H54 (cell line): ENCODE results near the gene SEMA4C.

Source experiments
- DNase-seq: peaks from one replicate; pipeline ENCODE4 v3.0.0; 2011; ENCODE audit warnings: low spot score, mixed read lengths; ENCODE audit not compliant: insufficient read length
- FAIRE-seq: peaks from 3 replicates; lab custom pipeline; 2011; peaks lifted over from hg19 to GRCh38; lab: Jason Lieb, UNC
- POLR2A ChIP-seq: IDR thresholded peaks from 2 replicates; pipeline ENCODE4 v1.6.1; 2011; ENCODE audit warnings: low read depth, mild to moderate bottlenecking, low read length

Gene SEMA4C

DNA sequence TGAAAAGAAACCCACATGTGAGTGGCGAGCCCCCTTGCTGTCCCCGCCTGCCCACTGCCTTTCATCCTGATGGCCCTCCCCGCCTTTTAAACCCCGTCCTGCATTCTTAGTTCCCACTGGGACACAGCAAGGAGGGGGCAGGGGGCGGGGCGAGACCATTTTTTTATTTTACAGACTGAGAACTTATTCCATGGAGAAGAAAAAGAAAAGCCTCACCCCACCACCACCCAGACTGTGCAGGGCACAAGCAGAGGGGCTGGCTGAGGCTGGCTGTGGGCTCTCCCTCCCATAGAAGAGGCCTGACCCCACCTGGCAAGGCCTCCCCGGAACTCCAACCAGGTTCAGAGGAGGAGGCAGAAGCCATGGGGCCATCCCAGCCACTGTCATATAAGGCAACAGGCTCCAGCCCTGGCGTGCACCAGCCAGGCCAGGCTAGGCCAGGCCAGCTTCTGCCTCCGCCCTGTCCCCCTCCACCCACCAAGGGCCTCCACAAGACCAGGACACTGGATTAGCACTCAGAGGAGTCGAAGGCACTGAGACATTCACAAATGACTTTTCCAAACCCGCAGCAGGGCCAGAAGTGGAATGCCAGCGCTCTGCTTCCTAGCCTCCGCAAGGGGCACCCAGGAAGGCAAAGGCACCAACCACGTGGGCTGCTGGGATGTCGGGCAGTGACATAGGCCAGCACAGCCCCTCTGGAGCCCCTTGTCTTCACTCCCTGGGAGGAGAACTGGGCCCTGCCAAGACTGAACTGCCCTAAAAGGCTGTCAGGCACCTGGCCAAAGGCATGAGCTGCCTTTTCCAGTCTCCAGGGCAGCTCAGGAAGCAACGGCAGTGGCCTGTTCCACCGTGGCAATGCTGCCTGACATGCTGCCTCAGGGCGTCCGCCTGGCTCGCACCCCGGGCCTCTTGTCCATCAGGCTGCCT is 37.5 kb upstream of the SEMA4C start:
- no peak for DNase-seq
- no peak for TF ChIP-seq POLR2A
- FAIRE-seq: no peak

DNA sequence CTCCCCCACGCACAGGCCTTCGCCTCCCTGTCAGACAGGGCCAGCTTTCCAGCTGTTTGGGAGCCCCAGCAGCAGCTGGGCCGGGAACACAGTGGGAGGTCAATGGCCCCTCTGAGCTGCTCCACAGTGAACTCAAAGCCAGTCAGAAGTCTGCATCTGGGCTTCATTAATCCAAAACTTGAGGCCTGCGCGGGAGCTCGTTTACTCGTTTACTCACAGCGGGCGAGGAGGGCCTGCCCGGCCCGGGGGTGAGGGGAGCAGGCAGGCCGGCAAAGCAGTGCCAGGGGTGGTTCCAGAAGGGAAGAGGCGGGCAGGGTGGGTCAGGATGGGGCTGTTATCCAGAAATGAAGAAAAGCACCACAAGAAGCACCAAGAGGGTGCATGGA is 36.8 kb upstream of the SEMA4C start:
- no peak for TF ChIP-seq POLR2A
- DNase-seq: no peak
- FAIRE-seq: no peak

DNA sequence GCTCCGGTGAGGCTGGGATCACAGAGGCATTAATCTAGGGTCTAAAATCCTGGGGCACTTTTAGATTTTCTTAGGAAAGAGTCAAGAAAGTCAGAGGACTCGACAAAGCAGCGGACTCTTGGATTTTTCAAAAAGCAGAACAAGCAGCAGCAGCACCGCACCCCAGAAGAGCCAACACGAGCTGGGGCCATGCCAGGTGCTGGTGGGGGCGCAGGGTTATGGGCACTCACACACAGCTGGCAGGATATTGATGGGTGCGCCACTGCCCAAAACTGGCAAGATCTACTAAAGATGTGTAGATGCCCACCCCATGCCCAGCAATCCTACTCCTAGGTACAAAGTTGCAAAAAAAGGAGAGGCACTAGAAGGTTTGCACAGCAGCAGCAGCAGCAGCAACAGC is 33.9 kb upstream of the SEMA4C start:
- DNase-seq (no peak), FAIRE-seq (no peak)
- no peak for TF ChIP-seq POLR2A

DNA sequence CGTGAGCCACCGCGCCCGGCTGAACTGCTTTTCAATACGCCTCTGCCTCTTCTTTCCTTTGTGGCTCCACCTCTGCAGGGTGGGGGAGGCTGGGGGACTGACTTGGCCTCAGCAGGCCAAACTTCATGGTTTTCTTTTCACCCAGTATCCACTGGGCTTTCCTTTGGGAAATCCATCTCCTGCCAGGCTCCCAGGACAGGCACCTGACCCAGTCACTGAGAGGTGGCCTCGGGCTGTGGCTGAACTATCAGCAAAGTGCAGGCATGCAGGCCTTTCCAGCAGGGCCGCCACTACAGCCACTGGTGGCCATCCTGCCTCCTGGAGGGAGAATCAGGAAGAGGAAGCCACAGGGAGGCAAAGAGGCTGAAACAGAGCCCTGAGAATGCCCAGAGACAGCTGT is 33.4 kb upstream of the SEMA4C start:
- TF ChIP-seq POLR2A: no peak
- no peak for FAIRE-seq

DNA sequence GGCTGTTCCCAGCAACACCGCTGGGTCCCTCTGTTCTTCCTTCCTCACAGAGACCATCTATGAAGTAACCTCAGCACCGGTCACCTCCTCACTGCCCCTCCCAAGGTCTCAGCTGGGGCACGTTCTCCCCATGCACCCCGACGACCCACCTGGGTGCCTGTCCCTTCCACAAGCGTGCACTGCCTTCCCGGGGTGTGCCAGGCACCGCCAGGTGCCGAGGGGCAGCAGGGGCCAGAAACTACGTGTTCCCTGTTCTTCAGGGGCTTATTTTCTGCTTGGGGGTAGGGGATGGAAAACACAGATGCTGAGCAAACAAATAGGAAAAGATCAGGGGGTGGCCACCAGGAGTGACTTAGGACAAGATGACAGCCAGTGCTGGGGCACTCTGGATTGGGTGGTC is 30.4 kb upstream of the SEMA4C start:
- FAIRE-seq (no peak), DNase-seq (no peak)
- TF ChIP-seq POLR2A: no peak

More for the DNA sequence above, 33.4 kb upstream of the SEMA4C start:
- DNase-seq: no peak

DNA sequence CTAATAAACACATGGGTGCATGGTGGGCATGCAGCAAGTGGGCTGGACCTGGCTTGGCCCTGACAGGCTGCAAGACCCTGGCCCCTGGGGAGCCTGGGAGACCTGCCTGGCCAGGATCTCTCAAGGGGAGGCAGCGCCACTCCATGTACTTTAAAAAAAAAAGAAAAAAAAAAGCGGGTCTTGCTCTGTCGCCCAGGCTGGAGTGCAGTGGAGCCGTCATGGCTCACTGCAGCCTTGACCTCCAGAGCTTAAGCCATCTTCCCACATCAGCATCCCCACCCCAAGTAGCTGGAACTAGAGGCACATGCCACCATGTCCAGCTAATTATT is 29.5 kb upstream of the SEMA4C start:
- FAIRE-seq: no peak
- no peak for DNase-seq
- no peak for TF ChIP-seq POLR2A

DNA sequence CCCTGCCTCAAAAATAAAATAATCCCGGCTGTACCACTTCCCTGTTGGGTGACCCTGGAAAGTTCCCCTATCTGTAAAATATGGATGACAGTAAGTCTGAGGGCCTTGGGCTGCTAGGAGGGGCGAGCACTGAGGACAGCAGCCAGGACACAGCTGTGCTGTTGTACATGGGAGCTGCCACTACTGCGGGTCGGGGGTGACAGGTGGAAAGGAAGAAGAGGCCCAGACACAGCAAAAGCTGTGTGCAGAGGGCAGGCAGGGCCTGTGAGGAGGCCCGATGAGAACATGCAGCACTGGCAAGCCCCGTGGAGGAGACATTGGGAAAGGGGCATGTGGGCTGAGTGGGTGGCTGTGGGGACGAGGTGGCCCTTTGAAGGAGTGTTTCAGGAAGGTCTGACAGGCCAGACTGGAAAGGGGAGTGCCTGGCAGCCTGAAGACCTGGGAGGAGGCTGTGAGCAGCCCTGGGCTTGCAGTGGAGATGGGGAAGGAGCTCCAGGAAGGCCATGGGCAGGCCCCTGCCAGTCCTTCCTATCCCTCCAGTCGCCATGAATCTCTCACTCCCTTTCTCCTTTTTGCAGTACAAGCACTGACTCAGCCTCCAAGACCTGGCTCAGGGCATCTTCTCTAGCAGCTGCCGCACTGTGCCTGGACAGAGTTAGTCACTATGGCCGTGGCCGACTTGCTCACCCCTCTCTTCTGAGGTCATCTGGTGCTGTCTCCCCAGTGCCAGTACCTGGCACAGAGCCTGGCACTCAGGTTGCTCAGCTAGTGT is 28.9 kb upstream of the SEMA4C start:
- peak; percentile 78 for DNase-seq
- FAIRE-seq: peak; percentile 57

DNA sequence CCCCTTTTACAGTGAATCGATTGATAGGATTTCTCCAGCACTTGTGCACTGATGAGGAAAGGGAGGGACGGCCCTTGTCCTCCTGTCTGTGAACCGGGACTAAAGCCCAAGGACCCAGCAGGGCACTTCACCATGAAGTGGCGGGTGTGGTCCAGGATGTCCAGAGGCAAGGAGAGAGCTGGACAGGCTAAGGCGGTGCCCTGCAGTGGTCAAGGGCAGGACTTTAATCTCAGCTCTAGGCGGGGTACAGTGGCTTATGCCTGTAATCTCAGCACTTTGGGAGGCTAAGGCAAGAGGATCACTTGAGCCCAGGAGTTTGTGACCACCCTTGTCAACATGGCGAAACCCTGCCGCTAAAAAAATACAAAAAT is 28.2 kb upstream of the SEMA4C start:
- DNase-seq (no peak), FAIRE-seq (no peak)
- no peak for TF ChIP-seq POLR2A

More for the DNA sequence above, 28.9 kb upstream of the SEMA4C start:
- TF ChIP-seq POLR2A: no peak

DNA sequence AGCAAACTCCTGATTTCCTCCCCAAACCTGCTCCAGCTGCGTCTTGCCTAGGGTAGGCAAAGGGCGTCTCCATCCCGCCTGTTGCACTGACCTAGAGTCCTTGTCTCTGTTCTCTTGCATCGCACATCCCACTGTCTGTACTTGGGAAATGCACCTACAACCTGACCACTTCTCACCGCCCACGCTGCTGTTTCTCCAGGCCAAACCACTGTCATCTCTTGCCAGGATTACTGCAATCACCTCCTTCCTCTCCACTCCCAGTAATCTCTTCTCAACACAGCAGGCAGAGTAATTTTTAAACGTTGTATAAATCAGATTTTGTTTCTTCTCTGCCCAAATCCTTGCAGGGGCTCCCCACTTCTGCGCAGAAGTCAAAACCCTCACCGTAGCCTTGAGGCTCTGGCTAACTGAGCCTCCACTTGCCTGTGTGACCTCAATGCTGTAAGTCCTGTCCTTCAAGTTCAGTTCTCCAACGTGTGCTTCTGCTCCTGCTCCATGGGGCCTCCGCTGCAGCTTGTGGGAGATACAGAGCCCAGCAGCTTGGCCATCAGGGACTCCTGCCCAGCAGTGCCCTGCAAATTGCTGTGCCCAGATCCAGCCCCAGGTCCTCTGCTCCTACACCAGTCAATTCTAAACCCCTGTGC is 27.7 kb upstream of the SEMA4C start:
- FAIRE-seq: no peak
- TF ChIP-seq POLR2A: no peak
- no peak for DNase-seq

DNA sequence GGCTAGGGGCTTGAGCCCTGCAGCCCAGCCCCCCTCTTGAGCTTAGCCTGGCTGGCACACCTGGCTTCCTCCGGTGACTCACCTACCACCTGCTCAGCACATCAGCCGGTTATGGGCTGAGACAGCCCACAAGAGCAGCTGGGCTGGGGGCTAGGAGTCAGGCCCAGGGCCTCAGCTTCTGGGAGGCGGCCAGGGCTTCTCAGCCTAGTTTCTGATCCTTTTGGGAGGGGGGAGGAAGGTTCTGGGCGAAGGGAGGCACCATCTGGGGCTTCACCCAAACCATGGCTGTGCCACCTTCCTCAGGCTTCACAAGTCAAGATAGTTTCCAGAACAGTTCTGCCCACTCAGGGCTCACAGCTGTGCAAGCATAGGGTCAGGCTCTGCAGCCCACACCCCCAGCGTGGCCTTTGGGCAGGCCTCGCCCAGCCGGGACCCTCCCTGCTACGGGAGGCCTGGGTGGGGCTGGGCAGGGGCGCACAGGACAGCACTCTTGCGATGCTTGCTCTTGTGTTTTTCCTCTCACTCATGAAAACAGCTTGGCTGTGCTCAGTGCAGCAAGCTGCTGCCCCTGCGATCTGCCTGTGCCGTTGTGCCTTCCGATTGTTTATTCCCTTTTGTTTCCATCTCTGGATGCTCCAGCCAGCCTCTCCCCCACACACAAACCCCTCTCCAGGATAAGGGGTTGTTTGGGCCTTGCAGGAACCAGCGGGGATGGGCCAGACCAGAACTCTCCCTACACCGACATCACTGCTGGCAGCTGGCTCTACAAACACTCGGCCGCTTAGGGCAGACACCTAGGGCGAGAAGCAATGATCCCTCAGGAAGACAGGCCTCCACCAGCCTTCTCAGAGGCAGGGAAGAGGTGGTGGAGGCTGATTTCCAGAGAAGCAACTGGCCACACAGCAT is 26.1 kb upstream of the SEMA4C start:
- FAIRE-seq (no peak), DNase-seq (no peak)
- TF ChIP-seq POLR2A: no peak

DNA sequence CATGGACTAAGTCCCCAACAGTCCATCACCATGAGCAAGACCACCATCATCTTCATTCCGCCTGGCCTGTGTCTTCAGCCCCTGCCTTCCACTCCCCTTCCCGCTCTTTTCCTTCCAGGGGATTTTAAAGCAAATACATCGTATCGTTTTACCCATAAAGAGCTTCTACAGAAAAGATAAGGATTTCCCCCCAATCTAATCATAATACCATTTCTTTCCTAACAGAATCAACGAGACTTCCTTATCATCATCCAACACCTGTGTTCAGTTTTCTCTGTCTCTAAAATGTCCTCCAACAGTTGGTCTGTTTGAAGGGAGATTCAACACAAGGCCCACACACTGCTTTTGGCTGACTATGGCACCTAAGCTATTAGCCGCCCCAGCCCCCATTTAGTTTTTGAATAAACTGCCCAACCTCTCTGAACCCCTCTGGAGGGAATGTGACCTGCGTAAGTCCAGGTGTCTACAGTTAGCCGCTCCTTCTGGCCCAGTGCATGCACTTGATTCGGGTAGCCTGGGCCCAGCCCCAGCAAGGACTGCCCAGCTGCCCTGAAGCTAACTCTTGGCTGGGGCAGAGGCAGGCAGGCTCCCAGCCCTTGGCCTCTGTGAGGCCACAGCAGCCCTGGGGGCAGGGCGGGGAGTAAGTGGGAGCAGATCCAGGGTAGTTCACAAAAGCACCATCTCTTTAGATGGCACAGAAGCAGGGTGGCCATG is 25.3 kb upstream of the SEMA4C start:
- DNase-seq (no peak), FAIRE-seq (no peak)
- TF ChIP-seq POLR2A: no peak

DNA sequence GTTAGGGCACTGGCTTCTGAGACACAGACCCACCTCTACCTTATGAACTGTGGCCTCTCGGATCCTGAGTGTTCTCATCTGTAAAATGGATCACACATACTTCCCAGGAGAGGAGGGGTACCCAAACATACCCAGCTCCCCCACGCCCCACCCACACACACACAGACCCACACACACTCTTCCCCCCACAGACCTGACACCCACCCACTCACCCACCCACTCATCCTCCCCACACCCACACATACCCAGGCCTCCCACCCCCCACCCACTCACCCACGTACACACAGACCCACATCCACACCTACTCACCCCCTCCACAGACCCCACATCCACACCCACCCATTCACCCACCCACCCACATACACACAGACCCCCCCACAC is 24.3 kb upstream of the SEMA4C start:
- DNase-seq: no peak
- no peak for FAIRE-seq
- TF ChIP-seq POLR2A: no peak
